HG02973 (cell line): ENCODE data around the gene BRIP1.
"Not testable (repeated sequence)": the region's sequence is repeated elsewhere in the genome, so short reads cannot be mapped to it uniquely, and the experiment has no call there.

Experiments
- ATAC-seq: cut with Tn5 transposase; IDR thresholded peaks from one replicate; pipeline ENCODE4 v1.9.1; 2021; ENCODE audit warnings: moderate library complexity; ENCODE audit not compliant: unreplicated experiment

Gene BRIP1

DNA sequence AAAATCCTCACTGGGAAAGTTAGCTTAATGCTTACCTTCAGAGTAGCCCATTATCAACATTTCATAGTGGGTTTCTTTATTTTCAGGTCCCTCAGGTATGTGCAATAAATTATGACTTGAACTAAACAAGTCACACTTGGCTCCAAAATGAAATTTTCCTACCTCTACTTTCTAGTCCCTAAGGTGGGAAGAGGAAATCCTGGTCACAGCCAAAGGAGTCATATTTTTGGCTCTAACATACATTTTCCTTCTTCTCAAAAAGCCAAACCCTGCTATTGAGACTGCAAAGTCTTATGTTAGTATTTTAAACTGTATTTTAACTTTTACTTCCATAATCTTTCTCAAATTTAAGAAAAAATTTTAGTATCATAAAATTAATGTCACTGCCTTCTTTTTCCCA is 128.9 kb downstream of the BRIP1 start:
- ATAC-seq, result no peak

DNA sequence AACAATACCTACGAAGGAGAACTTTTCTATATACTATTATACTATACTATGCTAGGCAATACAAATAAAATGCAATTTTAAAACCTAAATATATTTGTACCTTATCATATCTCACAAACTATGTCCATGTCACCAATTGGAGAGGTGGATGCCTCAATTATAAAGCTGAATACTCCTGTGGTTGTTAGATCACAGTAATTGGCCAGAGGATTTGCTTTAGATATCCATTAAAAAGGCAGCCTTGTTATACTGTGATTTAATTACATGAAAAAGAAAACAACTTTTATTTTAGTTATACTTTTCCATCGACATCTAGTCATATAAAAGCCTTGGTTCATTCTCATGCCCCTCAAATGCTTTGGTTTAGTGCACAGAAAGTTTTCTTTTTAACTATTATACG is 129.3 kb downstream of the BRIP1 start:
- ATAC-seq, result no peak

DNA sequence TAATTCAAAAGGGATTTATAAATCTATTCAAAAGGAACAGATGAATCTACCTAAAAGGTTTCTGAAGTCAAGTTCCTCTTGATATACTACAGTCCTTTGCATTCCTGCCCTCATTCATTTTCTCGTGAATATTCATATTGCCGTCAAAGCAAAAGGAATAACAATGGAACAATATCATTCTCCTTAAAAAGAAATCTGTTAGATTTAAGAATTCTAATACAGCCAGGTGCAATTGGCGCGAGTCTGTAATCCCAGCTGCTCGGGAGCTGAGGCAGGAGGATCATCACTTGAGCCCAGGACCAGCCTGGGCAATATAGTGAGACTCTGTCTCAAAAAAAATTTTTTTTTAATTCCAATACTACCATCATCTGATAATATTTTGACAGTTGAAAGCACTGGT is 130.3 kb downstream of the BRIP1 start:
- ATAC-seq, result no peak

DNA sequence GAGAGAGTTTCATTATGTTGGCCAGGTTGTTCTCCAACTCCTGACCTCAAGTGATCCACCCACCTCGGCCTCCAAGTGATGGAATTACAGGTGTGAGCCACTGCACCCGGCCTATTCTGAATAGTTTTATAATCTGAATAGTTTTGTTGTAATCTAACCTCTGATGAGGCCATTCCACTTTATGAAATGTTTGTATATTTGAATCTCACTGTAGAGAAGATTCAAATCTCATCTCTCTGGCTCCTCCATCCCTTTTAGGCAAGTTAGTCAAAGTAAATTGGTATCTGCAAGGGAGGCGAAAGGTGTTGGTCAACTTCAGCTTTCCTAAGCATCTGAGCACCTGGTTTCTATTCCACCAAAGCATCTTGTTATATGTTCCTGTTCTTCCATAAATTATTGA is 131.2 kb downstream of the BRIP1 start:
- no peak for ATAC-seq

DNA sequence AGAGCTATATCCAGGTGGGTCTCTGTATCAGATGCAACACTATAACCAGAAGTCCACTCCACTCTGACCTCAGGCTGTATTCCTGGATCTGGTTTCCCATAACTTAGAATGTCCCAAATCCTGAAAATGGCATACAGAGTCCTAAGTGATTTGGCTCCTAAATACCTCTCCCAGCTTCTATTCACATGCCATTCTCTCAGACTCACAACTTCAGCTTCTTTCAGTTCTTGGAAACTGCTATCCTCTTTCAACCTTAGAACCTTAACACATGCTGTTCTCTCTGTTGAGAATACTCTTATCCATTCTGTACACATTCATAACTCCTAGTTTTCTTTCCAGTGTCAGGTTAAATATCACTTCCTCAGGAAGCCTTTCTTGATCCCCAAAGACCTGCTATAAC is 132.0 kb downstream of the BRIP1 start:
- no peak for ATAC-seq

DNA sequence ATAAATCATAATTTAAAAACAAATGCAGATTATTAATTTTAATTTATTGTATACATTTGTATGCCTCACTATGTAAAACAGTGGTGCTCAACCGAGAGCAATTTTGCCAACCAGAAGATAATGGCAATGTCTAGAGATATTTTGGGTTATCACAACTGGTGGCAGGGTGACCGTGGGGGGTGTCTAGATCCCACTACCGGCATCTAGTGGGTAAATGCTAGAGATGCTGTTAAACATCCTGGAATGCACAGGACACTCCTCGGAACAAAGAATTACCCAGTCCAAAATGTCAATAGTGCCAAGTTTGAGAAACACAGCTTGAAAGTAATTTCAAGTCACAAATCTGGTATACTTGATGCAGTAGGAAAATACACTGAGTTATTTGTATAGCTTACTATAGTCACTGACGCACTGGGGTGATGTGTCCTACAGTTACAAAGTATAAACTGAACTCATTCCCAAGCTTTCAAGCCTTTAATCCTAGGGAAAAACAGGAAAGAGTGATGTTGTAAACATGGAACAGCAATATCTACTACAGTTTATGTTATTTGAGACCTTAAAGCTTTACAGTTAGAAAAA is 133.5 kb downstream of the BRIP1 start:
- no peak for ATAC-seq

DNA sequence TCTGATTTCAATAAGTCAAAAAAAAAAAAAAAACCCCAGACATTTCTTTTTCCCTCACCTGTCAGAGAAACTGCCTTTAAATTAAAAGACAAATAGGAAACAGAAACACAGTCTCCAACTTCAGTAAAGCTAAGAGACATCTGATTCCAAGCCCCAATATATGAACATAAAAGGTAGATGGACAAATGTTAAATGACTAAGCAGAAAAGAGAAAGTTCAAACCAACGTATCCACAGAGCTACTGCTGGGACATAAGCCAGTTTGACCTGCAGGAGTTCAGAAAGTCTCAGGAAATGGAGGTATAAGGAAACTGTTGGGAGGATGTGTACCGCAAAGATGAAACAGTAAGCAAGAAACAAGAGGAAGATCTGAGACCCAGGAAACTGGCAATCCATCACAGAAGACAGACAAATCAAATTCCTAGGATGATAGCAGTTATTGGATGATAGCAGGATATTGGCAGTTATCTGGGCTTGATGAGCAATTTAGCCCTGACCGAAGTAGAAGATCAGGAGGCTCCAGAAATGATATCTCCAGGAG is 135.0 kb downstream of the BRIP1 start:
- no peak for ATAC-seq

DNA sequence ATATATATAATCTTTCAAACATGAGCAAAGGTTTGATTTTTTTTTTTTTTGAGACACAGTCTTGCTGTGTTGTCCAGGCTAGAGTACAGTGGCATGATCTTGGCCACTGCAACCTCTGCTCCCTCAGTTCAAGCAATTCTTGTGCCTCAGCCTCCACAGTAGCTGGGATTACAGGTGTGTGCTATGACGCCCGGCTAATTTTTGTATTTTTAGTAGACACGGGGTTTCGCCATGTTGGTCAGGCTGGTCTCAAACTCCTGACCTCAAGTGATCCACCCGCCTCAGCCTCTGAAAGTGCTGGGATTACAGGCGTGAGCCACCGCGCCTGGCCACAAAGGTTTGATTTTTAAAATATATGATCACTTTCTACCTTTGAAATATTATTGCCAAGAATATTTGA is 135.5 kb downstream of the BRIP1 start:
- not testable (repeated sequence) for ATAC-seq

DNA sequence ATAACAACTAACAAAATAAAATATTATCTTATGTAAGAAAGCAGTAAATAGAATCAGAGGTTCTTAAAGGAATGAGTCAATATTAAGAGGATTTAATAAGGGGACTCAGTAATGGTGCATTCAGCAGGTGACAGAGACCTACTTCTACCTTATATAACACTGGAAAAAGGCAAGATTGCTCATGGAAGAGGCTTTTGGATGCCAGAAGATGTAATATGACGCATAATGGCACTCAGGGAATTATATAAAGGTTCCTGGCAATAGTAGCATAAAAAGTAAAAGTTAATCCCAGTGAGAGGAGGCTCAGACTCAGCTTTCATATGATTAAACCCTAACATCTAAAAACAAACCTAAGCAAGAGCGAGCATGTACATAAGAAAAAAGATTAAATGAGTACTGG is 136.4 kb downstream of the BRIP1 start:
- no peak for ATAC-seq

DNA sequence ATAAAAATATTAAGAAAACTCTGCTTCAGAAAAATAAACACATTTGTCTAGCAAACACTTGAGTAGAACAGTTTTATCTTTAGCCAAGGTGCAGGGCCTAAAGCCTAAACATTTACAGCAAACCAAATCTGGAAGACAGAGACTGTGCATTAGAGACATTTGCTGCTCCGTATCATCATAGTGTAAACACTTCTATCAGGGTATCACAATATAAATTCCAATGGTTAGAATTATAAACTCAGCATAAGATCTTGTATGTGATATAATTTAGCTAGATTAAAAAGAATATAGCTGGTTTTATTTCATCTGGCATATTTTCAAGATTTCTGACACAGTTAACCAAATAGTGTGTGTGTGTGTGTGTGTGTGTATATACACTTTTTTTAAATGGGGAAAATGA is 138.6 kb downstream of the BRIP1 start:
- no peak for ATAC-seq

DNA sequence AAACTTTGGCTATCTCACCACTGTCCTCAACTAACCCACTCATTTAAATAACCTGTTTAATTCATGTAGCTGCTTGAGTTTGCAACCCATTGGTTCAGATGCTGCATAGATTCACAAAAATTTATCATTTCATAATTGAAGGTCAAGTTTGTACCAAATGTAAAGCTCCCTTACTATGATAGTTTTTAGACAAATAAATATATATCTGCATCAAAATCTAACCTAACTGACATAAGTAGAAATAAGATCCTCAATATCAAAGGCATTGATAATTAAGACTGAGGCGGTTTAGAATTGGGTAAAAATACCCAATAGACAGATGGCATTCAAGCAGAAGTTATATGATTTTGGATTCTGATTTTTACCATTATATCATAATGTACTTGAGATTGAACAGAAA is 139.4 kb downstream of the BRIP1 start:
- no peak for ATAC-seq

DNA sequence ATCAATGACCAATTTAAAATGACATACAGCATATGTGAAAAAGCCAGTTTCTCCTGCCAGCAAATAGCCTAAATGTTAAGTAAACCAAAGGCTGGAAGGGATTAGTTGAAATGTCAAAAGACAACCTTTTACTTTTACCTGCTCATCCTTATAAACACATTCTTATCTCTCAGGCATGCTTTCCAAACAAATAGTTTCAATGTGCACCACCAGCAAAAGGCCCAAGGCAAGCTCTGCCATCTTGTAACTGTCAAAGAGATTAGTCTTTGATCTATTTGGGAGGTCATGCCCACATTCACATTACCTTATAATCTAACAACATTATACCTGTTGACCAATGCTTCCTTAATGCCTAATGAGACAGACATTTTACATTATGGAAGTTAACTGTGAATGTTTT is 140.1 kb downstream of the BRIP1 start:
- no peak for ATAC-seq

DNA sequence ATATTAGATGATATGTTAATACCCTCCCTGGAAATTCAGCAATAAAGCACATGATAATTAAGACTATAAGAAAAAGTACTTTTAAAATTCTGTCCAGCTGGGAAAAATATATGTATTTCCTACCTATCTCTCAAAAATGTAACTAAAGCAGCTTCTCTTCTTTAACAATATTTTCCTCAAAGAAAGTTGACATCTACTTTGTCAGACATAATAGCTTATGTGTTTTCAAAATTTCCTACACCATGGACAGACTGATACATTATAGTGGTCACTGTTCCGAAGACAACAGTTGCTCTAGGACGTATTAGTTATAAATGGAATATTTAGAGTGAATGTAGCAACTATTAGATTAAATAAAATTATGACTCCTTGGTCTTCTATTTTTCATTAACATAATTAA is 140.9 kb downstream of the BRIP1 start:
- no peak for ATAC-seq

DNA sequence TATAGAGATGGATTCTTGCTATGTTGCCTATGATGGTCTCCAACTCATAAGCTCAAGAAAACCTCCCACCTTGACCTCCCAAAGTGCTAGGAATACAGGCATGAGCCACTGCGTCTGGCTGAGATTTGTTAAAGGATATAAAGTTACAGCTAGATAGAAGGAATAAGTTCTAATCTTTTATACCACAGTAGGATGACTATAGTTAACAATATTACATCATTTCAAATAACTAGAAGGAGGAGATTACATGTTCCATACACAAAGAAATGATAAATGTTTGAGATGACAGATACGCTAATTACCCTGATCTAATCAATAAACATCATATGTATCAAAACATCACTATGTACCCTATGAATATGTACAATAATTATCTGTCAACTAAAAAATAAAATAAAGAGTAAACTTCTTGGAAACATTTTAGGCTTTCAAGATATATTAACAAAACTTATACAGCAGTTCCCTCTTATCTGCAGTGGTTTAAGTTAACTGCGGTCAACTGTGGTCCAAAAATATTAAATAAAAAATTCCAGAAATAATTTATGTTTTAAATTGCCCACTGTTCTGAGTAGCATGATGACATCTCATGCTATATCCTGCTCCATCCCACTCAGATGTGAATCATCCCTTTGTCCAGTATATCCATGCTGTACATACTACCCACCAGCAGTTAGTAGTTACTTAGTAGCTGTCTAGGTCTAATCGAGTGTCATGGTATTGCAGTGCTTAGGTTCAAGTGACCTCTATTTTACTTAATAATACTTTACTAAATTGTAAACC is 143.1 kb downstream of the BRIP1 start:
- ATAC-seq, result no peak

DNA sequence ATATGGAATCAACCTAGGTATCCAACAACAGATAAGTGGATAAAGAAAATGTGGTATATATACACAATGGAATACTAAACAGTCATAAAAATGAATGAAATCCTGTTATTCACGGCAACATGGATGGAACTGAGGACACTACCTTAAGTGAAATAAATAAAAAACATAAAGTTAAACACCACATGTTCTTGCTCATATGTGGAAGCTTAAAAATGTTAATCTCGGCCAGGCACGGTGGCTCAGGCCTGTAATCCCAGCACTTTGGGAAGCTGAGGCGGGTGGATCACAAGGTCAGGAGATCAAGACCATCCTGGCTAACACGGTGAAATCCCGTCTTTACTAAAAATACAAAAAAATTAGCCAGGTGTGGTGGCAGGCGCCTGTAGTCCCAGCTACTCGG is 144.1 kb downstream of the BRIP1 start:
- not testable (repeated sequence) for ATAC-seq

DNA sequence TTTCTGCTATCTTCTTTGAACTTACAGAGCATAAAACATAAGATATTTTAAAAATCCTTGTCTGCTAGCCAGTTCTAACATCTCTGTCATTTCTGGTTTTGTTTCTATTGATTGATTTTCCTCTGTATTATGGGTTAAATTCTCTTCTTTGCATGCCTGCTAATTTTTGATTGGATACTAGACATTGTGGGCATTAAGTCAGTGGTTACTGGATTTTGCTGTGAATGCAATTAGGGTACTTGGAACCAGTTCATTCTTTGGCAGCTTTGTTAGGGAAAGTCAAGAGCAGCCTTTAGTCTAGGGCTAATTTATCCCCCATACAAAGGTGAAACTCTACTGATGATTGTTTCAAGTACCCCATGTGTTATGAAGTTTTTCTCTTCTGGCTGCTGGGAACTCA is 145.3 kb downstream of the BRIP1 start:
- no peak for ATAC-seq

DNA sequence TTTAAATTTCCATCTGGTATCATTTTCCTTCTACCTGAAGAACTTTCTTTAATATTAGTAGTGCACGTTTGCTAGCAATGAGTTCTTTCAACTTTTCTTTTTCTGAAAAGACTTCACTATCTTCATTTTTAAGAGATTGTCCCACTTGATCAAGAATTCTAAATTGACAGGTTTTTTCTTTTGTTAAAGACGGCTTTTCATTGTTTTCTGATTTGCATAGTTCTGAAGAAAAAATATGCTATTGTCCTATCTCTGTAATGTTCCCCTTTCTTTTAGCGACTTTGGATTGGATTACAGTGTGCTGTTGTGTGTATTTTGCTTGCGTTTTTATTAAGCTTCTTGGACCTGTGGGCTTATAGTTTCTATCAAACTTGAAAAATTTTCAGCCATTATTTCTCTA is 146.0 kb downstream of the BRIP1 start:
- no peak for ATAC-seq

DNA sequence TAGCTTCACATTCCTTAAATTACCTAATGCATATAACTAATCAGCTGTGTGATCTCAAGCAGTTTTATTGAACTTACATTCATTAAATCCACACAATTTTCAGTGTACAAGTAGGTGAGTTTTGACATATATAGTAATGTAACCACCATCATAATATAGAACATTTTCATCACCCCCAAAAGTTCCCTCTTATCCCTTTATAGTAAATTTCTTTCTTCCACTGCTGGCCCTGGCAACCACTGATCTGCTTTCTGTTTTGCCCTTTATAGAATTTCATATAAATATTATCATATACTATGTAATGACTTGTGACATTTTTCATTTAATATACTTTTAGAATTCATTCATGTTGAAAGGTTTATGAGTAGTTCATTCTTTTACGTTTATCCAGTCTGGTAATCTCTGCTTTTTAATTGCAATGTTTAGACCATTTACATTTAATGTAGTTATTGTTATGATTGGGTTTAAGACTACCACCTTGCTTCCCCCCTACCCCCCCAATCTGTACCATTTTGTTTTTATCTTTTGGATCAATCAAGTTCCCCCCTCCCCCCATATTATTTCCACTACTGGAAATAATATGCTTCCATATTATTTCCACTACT is 147.0 kb downstream of the BRIP1 start:
- ATAC-seq, result no peak

DNA sequence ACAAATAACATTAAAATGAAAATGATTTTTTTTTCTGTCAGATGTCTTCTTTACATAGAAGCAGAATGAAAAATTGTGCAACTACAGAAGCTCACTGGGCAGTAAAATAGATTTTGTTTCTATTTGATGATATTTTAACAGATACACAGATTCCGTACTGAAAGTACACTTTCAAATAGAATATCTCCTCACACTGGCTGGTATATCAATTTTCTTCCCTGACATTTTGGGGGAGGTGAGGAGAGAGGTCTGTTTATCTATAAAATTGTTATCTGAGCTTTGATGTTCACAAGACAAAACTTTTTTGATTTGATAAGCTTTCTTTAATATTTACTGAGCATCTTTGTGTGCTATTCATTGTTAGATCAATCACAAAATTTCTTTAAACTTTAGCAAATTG is 148.0 kb downstream of the BRIP1 start:
- ATAC-seq, result no peak

DNA sequence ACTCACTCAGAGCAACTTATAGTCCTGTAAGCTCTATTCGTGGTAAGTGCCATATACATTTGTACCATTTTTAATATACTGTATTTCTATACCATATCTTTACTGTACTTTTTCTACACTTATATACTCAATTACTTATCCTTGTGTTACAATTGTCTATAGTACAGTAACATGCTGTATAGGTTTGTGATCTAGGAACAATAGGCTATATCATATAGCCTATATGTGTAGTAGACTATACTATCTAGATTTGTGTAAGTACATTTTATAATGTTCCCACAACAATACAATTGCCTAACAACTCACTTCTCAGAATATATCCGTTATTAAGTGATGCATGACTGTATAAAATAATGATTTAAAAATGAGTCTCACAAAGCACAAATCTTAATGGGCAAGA is 149.0 kb downstream of the BRIP1 start:
- ATAC-seq, result no peak

DNA sequence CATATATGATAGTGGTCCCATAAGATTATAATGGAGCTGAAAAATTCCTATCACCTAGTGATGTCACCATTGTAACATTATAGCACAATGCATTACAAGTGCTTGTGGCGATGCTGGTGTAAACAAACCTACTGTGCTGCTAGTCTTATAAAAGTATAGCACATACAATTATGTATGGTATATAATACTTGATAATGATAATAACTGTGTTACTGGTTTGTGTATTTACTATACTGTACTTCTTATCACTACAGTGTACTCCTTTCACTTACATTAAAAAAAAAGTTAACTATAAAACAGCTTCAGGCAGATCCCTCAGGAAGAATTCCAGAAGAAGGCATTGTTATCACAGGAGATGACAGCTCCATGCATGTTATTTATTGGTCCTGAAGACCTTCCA is 150.3 kb downstream of the BRIP1 start:
- no peak for ATAC-seq

DNA sequence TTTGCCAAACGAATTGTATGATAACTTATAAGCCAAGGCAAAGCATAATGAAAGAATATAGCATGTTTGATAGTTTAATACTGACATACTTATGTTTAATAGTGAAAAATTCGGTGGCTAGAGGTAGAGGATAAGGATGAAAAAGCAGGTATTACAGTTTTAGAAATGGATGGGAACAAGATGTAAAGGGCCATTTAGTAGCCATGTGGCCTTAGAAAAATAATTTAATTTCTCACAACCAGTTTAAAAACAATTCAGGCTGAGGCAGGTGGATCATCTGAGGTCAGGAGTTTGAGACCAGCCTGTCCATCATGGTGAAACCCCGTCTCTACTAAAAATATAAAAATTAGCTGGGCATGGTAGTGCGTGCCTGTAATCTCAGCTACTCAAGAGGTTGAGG is 152.8 kb downstream of the BRIP1 start:
- ATAC-seq, result no peak
